ENCODE data around the gene TMTC2.
A peak's percentile ranks its signal among the peaks of the same experiment; 100 is the strongest.

Gene TMTC2

DNA sequence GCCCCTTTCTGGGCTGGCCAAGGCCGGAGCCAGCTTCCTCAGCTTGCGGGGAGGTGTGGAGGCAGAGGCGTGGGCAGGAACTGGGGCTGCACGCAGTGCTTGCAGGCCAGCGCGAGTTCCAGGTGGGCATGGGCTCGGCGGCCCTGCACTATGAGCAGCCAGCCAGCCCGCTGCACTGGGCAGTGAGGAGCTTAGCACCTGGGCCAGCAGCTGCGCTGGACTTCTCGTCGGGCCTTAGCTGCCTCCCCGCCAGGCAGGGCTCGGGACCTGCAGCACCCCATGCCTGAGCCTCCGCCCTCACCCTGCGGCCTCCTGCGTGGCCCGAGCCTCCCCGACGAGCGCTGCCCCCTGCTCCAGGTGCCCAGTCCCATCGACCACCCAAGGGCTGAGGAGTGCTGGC is 42.0 kb downstream of the TMTC2 start:
- TF ChIP-seq ZNF202 (tag by site-specific recombination; IDR thresholded peaks at IDR 0.05; ENCODE audit: borderline replicate concordance) (peak; percentile 35; the same call in 1 of the 2 replicates), ZNF660 (tag by site-specific recombination; IDR thresholded peaks at IDR 0.05) (no peak)
- TF ChIP-seq, protein P1, sequence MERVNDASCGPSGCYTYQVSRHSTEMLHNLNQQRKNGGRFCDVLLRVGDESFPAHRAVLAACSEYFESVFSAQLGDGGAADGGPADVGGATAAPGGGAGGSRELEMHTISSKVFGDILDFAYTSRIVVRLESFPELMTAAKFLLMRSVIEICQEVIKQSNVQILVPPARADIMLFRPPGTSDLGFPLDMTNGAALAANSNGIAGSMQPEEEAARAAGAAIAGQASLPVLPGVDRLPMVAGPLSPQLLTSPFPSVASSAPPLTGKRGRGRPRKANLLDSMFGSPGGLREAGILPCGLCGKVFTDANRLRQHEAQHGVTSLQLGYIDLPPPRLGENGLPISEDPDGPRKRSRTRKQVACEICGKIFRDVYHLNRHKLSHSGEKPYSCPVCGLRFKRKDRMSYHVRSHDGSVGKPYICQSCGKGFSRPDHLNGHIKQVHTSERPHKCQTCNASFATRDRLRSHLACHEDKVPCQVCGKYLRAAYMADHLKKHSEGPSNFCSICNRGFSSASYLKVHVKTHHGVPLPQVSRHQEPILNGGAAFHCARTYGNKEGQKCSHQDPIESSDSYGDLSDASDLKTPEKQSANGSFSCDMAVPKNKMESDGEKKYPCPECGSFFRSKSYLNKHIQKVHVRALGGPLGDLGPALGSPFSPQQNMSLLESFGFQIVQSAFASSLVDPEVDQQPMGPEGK (tag by site-specific recombination; IDR thresholded peaks at IDR 0.05): no peak
- H3K9me3 ChIP-seq (ENCODE audit: control insufficient read depth, insufficient read depth, low read depth, low read length): no peaks in the 10 kb centered on the region
- no peak overlapping the region for H3K4me3 ChIP-seq (ENCODE audit: low read depth, low read length)
- POLR2A ChIA-PET: no interaction called here
- H3K36me3 ChIP-seq (ENCODE audit: control insufficient read depth in 2 of 2, insufficient read depth in 1 of 2, low read length in 2 of 2): no peaks in the 10 kb centered on the region
- no peak overlapping the region for H3K27ac ChIP-seq (ENCODE audit: extremely low read depth, low read depth, low read length)
- no peaks in the 10 kb centered on the region for H3K4me1 ChIP-seq (ENCODE audit: control insufficient read depth, insufficient read depth, low read length)
- CTCF ChIA-PET: no interaction called here

DNA sequence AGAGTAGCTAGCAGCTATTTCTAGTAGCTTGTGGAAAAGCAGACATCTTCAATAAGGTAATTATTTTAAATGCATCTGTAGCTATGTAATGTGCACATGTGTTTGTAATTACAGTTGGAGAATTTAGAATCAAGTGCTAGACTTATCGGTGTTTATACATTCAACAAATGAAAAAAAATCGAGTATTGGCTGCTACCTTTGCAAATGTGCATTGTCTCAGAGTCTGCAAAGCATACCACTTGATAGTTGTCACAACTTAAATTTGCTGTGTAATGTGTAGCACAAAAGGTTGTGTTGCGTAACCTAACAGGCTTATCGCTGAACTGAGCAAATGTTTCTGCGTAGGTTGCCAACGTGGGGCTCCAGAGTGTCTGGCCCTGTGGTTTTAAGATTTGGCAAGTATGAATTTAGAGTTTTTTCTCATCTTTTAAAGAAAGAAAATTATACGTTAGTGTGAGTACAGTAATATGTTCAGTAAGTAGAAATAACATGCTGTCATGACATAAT is 44.3 kb downstream of the TMTC2 start:
- Histone ChIP-seq H3K27ac (ENCODE audit: extremely low read depth, low read depth, low read length) (no peak overlapping the region), H3K4me1 (ENCODE audit: control insufficient read depth, insufficient read depth, low read length) (no peaks in the 10 kb centered on the region), H3K36me3 (ENCODE audit: control insufficient read depth in 2 of 2, insufficient read depth in 1 of 2, low read length in 2 of 2) (no peaks in the 10 kb centered on the region; a peak in 1 of 3 replicates), H3K9me3 (ENCODE audit: control insufficient read depth, insufficient read depth, low read depth, low read length) (no peaks in the 10 kb centered on the region), H3K4me3 (ENCODE audit: low read depth, low read length) (no peak overlapping the region)
- TF ChIP-seq ZNF426 (tag by site-specific recombination; IDR thresholded peaks at IDR 0.05): no peak
- no peak for TF ChIP-seq ZNF624 (tag by site-specific recombination; IDR thresholded peaks at IDR 0.05)
- no peak for TF ChIP-seq ZFP37 (tag by site-specific recombination; IDR thresholded peaks at IDR 0.05)
- no peak for TF ChIP-seq GLI2 (tag by site-specific recombination; IDR thresholded peaks at IDR 0.05; ENCODE audit: borderline replicate concordance, low read depth)
- no peak for TF ChIP-seq ZNF514 (tag by site-specific recombination; IDR thresholded peaks at IDR 0.05)
- no peak for TF ChIP-seq ZNF175 (tag by site-specific recombination; IDR thresholded peaks at IDR 0.05)
- no peak for TF ChIP-seq ZNF416 (tag by site-specific recombination; IDR thresholded peaks at IDR 0.05)
- TF ChIP-seq ZBTB11 (tag by site-specific recombination; conservative IDR thresholded peaks at IDR 0.05; ENCODE audit: low read depth): no peak
- no peak for TF ChIP-seq MZF1 (tag by site-specific recombination; IDR thresholded peaks at IDR 0.05; ENCODE audit: borderline replicate concordance)
- no peak for TF ChIP-seq ZNF571 (tag by site-specific recombination; IDR thresholded peaks at IDR 0.05)
- peak; percentile 67 for TF ChIP-seq SETDB1 (IDR thresholded peaks at IDR 0.05; ENCODE audit: insufficient read length, low read length)
- peak; percentile 12; the same call in 1 of the 2 replicates for TF ChIP-seq PRDM6 (tag by site-specific recombination; IDR thresholded peaks at IDR 0.05)
- no peak for TF ChIP-seq ZSCAN5A (tag by site-specific recombination; IDR thresholded peaks at IDR 0.05)
- TF ChIP-seq KLF16 (tag by site-specific recombination; IDR thresholded peaks at IDR 0.05): no peak
- peak; percentile 48; the same call in 1 of the 2 replicates for TF ChIP-seq SP7 (tag by site-specific recombination; IDR thresholded peaks at IDR 0.05)
- no peak for TF ChIP-seq ZNF664 (tag by site-specific recombination; IDR thresholded peaks at IDR 0.05)
- no peak for TF ChIP-seq ZNF184 (tag by site-specific recombination; IDR thresholded peaks at IDR 0.05)
- TF ChIP-seq ZBTB21 (tag by site-specific recombination; IDR thresholded peaks at IDR 0.05): no peak
- TF ChIP-seq ZNF596 (tag by site-specific recombination; IDR thresholded peaks at IDR 0.05): no peak
- TF ChIP-seq ZNF473 (tag by site-specific recombination; IDR thresholded peaks at IDR 0.05): no peak
- peak; percentile 68 for TF ChIP-seq TRIM28 (IDR thresholded peaks at IDR 0.05; ENCODE audit: borderline replicate concordance, low read length)
- no peak for TF ChIP-seq GLIS2 (tag by site-specific recombination; IDR thresholded peaks at IDR 0.05)
- ChIA-PET CTCF (no interaction called here), POLR2A (no interaction called here)
